GM18909 (cell line): ENCODE measurements around the gene OGA.

ENCODE experiments used
- ATAC-seq: cut with Tn5 transposase; IDR thresholded peaks from one replicate; pipeline ENCODE4 v1.9.1; 2021; ENCODE audit warnings: mild to moderate bottlenecking; ENCODE audit not compliant: unreplicated experiment, poor library complexity

The OGA gene

GRCh38 chr10:101838416-101838970 is 20.2 kb upstream of the OGA start:
- no peak for ATAC-seq

GRCh38 chr10:101837748-101838147 is 19.5 kb upstream of the OGA start:
- ATAC-seq: no peak

- ATAC-seq: no peak
Observed at GRCh38 chr10:101835362-101835761, 17.1 kb upstream of the OGA start.

- no peak for ATAC-seq
Observed at GRCh38 chr10:101834341-101834740, 16.1 kb upstream of the OGA start.

GRCh38 chr10:101833466-101833865 is 15.2 kb upstream of the OGA start:
- no peak for ATAC-seq

- ATAC-seq: no peak
Observed at GRCh38 chr10:101832325-101832771, 14.1 kb upstream of the OGA start.

GRCh38 chr10:101831169-101831811 is 13.0 kb upstream of the OGA start:
- ATAC-seq: no peak

- ATAC-seq: peak; percentile 53
Observed at GRCh38 chr10:101830322-101831168, 12.3 kb upstream of the OGA start.

GRCh38 chr10:101829561-101830315 is 11.5 kb upstream of the OGA start:
- ATAC-seq: peak; percentile 25

- no peak for ATAC-seq
Observed at GRCh38 chr10:101828766-101829551, 10.7 kb upstream of the OGA start.

- no peak for ATAC-seq
Observed at GRCh38 chr10:101827919-101828600, 9.8 kb upstream of the OGA start.

- no peak for ATAC-seq
Observed at GRCh38 chr10:101826852-101827434, 8.7 kb upstream of the OGA start.

- no peak for ATAC-seq
Observed at GRCh38 chr10:101824736-101825135, 6.5 kb upstream of the OGA start.

- ATAC-seq: peak; percentile 21
Observed at GRCh38 chr10:101818872-101819633, 809 bp upstream of the OGA start.

- peak; percentile 0 for ATAC-seq
Observed at GRCh38 chr10:101817337-101818118, 716 bp downstream of the OGA start.

GRCh38 chr10:101816913-101817336 is 1.3 kb downstream of the OGA start:
- no peak for ATAC-seq

GRCh38 chr10:101816376-101816775 is 1.9 kb downstream of the OGA start:
- ATAC-seq: no peak
